Kidney epithelial cell (primary cell): Measurements from ENCODE around the gene EEF1AKMT4. TPM values are rescaled to one million over a fixed set of nuclear protein-coding genes. Genes with fewer than 3 reads are reported as not detected.

Experiments
- DNase-seq: peaks from one replicate; pipeline ENCODE4 v3.0.0-alpha.2; 2010; ENCODE audit warnings: low read depth
- H3K27me3 ChIP-seq: 2 replicates; pipeline ENCODE4 v1.6.0; 2011; ENCODE audit warnings: low read length; ENCODE audit not compliant: control insufficient read depth, insufficient read depth
- H3K36me3 ChIP-seq: 2 replicates; pipeline ENCODE4 v1.5.1; 2011; ENCODE audit warnings: low read length; ENCODE audit not compliant: control insufficient read depth, insufficient read depth
- H3K4me3 ChIP-seq: 2 replicates; pipeline ENCODE4 v1.5.1; 2011; ENCODE audit warnings: low read depth, mild to moderate bottlenecking, control low read depth, low read length
- total RNA-seq: library from RNA; depleted of rRNA; stranded (reverse); fragments of >200 nt; gene quantifications from 2 replicates; pipeline ENCODE4 v1.2.3, GENCODE V29; 2015
- TF ChIP-seq, protein P1 (sequence below): IDR thresholded peaks from 2 replicates; pipeline ENCODE4 v1.5.1; 2011; ENCODE audit warnings: mild to moderate bottlenecking, moderate library complexity, low read length, control low read depth, inconsistent platforms; ENCODE audit not compliant: insufficient read depth, poor library complexity, severe bottlenecking

EEF1AKMT4 gene
- total RNA-seq, 1 donor from 2014 or later: 6.3 TPM

DNA sequence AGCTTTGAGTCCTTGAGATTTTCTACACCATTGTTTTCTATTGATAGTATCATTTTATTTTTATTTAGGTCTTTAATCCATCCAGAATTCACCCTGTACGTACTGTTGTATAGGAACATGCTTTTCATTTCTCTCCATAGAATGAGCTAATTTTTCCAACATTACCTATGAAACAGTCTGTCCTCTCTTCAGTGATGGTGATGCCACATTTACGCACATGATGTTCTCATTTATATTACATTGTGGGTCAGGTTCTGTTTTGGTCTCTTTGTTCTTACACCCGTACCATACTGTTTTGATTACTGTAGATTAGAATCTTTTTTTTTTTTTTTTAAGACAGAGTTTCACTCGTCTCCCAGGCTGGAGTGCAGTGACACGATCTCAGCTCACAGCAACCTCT is 37.8 kb upstream of the EEF1AKMT4 start:
- H3K4me3 ChIP-seq: no peak overlapping the region
- no peak for DNase-seq

DNA sequence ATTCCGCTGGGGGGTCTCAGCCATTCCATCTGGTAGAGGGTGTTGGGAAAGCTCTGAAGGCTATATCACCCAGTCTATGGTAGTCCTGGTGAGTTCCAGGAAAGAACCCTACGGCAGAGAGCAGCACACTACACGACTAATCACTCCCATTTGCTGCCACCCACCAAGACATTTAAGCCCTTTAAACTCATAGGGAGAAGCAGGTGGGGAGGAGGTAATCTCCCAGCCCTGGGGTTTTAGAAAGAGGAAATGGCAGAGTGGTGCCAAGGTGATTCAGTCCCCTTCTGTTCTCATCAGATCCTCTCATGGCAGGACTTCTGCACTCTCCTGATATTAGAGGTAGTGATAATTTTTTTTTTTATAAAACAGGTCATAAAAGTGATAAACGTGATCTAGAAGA is 30.7 kb upstream of the EEF1AKMT4 start:
- no peak overlapping the region for H3K4me3 ChIP-seq
- H3K27me3 ChIP-seq: no peaks in the 10 kb centered on the region
- no peak for DNase-seq
- TF ChIP-seq, protein P1, sequence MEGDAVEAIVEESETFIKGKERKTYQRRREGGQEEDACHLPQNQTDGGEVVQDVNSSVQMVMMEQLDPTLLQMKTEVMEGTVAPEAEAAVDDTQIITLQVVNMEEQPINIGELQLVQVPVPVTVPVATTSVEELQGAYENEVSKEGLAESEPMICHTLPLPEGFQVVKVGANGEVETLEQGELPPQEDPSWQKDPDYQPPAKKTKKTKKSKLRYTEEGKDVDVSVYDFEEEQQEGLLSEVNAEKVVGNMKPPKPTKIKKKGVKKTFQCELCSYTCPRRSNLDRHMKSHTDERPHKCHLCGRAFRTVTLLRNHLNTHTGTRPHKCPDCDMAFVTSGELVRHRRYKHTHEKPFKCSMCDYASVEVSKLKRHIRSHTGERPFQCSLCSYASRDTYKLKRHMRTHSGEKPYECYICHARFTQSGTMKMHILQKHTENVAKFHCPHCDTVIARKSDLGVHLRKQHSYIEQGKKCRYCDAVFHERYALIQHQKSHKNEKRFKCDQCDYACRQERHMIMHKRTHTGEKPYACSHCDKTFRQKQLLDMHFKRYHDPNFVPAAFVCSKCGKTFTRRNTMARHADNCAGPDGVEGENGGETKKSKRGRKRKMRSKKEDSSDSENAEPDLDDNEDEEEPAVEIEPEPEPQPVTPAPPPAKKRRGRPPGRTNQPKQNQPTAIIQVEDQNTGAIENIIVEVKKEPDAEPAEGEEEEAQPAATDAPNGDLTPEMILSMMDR: no peak
- H3K36me3 ChIP-seq: no peaks in the 10 kb centered on the region

More for the DNA sequence above, 37.8 kb upstream of the EEF1AKMT4 start:
- H3K36me3 ChIP-seq: no peaks in the 10 kb centered on the region
- H3K27me3 ChIP-seq: peaks cover 2% of the 10 kb centered on the region
- TF ChIP-seq, protein P1: no peak

DNA sequence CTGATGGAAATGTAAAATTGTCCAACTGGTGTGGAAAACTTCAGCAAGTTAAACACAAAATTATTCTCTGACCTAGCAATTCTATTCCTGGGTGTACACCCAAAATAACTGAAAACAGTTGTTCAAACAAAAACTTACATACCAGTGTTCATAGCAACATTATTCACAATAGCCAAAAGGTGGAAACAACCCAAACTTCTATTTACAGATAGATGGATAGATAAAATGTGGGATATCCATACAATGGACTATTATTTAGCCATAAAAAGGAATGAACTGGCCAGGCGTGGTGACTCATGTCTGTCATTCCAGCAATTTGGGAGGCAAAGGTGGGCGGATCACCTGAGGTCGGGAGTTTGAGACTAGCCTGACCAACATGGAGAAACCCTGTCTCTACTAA is 27.0 kb upstream of the EEF1AKMT4 start:
- DNase-seq: no peak

DNA sequence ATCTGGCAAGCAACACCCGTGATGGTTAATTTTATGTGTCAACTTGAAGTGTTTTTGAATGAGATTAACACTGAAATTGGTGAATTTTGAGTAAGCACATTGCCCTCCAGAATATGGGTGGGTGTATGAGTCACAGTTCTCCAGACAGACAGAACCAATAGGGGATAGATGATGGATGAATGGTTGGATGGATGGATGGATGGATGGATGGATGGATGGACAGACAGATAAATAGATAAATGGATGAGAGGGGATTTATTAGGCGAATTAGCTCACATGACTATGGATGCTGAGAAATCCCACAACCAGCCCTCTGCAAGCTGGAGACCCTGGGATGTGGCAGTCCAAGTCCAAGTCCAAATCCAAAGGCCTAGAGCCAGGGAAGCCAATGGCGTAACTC is 25.5 kb upstream of the EEF1AKMT4 start:
- TF ChIP-seq, protein P1: no peak
- Histone ChIP-seq H3K4me3 (no peak overlapping the region), H3K36me3 (no peaks in the 10 kb centered on the region), H3K27me3 (peaks cover 16% of the 10 kb centered on the region)
- no peak for DNase-seq

More for the DNA sequence above, 27.0 kb upstream of the EEF1AKMT4 start:
- TF ChIP-seq, protein P1: no peak
- Histone ChIP-seq H3K36me3 (no peaks in the 10 kb centered on the region), H3K27me3 (peaks cover 2% of the 10 kb centered on the region), H3K4me3 (no peak overlapping the region)

DNA sequence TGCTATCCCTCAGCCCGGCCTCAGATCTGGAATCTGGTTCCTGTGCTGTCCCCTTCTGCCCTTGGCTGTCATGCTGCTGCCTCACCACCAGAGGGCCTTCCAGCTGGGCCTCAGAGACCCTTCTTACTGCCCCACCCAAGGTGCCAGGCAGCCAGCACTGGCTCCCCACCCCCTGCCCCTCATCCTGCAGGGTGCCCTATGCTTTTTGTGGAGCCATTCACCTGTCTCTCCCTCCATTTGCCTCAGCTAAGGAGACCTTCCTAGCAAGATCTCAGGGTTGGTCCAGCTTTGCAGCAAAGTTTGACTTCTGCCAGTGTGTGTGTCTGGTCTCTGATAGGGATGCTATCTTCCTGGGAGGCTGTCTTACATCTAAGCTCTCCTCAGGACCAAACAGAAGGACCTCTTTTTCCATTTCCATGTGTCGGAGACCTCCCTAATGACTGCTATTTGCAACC is 22.0 kb upstream of the EEF1AKMT4 start:
- TF ChIP-seq, protein P1: peak; percentile 87
- peaks cover 50% of the 10 kb centered on the region for H3K27me3 ChIP-seq
- H3K4me3 ChIP-seq: no peak overlapping the region
- H3K36me3 ChIP-seq: no peaks in the 10 kb centered on the region
- no peak for DNase-seq
